ENCODE measurements around the gene DAGLB.
"Not testable (repeated sequence)": the region's sequence is repeated elsewhere in the genome, so short reads cannot be mapped to it uniquely, and the experiment has no call there.

DAGLB gene

GRCh38 chr7:6398943-6399342, 48.8 kb downstream of the DAGLB start:
- DNase-seq (ENCODE audit: low spot score), result no peak

DNA sequence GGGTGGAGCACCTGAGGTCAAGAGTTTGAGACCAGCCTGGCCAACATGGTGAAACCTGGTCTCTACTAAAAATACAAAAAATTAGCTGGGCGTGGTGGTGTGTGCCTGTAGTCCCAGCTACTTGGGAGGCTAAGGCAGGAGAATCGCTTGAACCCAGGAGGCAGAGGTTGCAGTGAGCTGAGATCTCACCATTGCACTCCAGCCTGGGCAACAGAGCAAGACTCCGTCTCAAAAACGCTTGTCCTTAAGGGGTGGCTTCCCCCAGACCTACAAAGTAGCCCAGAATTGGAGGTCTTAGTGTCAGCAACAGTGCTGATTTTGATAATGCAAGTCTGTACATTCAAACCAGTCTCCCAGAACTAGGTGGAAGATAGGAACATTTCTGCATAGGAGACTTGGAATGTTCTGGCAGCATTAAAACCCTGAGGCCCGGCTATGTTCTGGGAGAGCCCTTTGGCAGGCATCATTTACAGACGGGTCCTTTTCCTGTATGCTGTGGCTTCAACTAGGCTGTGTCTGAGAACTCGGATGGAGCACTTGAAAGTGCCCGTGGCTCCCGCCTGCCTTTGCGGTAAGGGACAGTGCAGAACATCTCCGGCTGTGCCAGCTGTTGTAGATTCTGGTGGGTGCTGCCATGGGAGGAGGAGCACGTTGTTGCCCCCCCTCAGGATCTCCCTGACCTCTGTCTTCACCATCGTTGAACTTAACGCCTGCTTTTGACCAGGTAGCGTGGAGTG, 49.8 kb downstream of the DAGLB start:
- not testable (repeated sequence) for DNase-seq (ENCODE audit: low spot score)

GRCh38 chr7:6395898-6396595, 51.7 kb downstream of the DAGLB start:
- no peak for DNase-seq (ENCODE audit: low spot score)

DNA sequence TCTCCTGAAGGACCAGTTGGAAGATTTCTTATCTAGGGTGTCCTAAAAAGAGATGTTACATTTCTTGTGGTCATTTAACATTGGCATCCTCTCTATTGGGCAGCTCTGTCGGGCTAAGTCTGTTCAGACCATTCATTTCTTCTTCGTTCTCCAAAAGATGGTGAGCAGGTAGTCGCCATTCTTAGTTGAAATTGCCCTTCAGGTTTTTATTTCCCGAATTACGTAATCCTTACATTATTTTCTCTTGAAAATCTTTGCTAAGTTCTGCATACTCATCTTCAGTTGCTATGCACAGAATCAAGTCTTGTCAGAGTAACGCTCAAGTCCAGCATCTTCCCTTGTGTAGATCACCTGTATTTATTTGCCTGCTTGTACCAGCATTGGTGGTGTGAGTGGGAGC, 53.6 kb downstream of the DAGLB start:
- DNase-seq (ENCODE audit: low spot score), result no peak

- no peak for DNase-seq (ENCODE audit: low spot score)
Observed at GRCh38 chr7:6393667-6394056, 54.1 kb downstream of the DAGLB start.

GRCh38 chr7:6392712-6393666, 54.8 kb downstream of the DAGLB start:
- no peak for DNase-seq (ENCODE audit: low spot score)

GRCh38 chr7:6389728-6390127, 58.0 kb downstream of the DAGLB start:
- no peak for DNase-seq (ENCODE audit: low spot score)

- no peak for DNase-seq (ENCODE audit: low spot score)
Observed at GRCh38 chr7:6387734-6388294, 59.9 kb downstream of the DAGLB start.

DNA sequence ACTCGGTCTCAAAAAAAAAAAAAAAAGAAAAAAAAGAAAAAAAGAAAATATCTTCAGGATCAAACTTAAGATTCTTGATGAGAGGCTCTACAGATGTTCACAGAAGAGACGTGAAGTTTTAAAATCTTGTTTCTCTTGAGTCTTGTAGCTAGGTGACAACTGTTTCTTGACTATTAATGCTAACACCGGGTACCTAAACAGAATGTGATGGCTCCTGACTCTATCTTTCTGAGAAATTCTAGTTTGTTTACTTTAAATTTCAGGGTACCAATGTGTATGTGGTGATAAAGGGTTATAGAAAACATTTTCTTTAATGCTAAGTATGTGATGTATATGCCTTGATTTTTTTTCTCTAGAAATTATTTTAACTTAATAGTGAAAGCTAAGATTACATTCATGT, 61.0 kb downstream of the DAGLB start:
- DNase-seq (ENCODE audit: low spot score), result no peak

GRCh38 chr7:6385909-6386560, 61.7 kb downstream of the DAGLB start:
- DNase-seq (ENCODE audit: low spot score), result peak; percentile 55

GRCh38 chr7:6385110-6385781, 62.5 kb downstream of the DAGLB start:
- no peak for DNase-seq (ENCODE audit: low spot score)

DNA sequence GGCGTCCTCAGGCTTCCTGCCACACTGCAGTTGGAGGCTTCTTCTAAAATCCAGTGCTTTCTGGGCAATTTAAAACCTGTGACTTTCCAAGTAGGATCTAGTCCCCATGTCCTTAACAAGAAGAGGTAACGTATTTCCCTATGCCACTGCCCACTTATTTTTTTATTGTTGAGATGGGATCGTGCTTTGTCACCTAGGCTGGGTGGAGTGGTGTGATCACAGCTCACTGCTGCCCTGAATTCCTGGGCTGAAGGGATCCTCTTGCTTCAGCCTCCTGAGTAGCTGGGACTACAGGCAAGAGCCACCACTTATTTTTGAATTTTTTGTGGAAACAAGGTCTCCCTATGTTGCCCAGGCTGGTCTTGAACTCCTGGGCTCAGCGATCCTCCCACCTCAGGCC, 63.4 kb downstream of the DAGLB start:
- DNase-seq (ENCODE audit: low spot score), result no peak

DNA sequence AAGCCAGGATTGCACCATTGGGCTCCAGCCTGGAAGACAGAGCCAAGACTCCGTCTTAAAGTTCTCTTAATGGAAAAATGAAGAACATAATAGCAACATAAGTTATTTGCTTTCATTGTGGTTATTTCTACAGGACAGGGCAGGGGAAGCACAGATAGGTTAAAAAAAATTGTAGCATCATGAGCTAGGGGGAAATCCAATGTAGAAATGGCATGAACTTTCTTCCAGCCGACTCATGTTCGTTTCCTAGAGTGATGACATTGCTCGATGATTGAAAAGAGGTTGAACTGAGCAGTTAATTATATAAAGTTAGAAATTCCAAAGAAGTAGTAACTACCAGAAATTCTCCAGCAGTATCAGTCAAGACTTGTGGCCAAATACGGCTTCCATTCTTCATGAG, 64.9 kb downstream of the DAGLB start:
- no peak for DNase-seq (ENCODE audit: low spot score)

- DNase-seq (ENCODE audit: low spot score), result not testable (repeated sequence)
Observed at GRCh38 chr7:6381846-6382245, 65.9 kb downstream of the DAGLB start.

DNA sequence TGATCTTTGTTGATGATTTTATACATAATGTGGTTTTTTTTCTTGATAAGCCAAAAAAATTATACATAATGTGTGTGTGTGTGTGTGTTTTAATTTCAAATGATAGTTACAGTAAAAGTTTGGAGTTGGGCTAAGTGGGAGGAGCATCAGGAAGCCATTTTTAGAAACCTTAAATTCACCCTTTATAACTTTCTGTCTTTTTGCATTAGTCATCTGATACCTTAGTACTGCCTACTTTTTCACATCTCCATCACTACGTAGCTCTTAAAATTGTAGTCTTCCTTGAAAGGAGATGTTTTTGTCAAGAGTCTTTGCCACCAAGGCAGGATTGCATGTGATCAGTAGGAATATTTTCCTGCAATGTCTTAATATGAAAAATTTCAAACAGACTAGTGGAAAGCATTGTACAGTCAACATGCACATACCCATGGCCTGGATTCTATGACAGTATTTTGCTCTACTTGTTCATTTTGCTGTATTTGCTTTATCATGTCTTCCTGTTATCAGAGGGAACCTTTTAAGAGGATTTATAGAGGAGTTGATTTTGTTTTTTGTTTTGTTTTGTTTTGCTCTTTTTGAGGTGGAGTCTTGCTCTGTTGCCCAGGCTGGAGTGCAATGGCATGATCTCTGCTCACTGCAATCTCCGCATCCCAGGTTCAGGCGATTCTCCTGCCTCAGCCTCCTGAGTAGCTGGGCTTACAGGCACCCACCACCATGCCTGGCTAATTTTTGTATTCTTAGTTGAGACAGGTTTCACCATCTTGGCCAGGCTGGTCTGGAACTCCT, 67.3 kb downstream of the DAGLB start:
- DNase-seq (ENCODE audit: low spot score), result no peak

DNA sequence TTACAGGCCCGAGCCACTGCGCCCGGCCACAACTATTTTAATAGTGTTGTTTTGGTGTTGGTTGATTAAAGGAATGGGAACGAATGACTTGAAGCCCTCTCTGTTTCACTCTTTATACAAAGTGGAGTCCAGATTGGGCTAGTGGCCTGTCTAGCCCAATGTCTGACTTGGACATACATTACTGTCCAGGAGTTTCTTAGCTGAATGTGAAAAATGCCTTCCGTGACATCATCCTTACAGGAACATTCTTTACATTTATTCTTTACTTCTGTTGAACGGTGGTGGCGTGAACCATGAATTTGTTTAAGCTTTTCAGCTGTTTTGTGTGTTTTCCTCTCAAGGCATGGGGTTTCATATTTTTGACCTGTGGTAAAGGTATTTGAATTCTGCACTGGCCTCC, 67.9 kb downstream of the DAGLB start:
- DNase-seq (ENCODE audit: low spot score), result no peak

DNA sequence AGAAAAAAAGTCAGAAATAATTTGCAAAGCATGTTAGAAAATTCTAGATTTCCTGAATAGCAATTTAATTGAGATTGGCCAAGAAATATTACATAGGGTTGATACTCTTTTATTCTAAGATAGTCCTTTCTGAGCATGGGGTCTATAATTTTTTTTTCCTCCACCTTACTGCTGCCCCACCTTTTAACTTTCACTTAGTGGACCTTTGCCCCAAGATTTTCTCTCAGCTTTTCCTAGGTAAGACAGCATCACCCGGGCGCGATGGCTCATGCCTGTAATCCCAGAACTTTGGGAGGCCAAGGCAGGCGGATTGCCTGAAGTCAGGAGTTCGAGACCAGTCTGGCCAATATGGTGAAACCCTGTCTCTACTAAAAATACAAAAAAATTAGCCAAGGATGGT, 69.2 kb downstream of the DAGLB start:
- not testable (repeated sequence) for DNase-seq (ENCODE audit: low spot score)

DNA sequence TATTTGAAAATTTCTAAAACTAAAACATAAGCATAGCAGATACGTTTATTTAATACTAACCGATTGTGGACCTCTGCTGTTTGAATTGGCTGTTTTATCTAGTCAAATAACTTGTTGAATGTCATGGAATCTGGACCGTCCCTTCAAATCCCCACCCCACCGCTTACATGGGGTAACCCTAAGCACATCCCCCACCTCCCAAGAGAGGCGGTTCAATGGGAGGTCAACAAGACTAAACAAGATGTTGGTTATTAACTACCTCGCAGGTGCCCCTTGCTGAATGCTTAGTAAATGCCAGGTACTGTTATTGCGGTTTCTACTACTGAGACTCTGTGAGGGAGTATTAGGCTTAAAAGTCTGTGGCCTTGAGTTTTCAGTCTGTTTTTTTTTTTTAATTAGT, 70.9 kb downstream of the DAGLB start:
- DNase-seq (ENCODE audit: low spot score), result no peak

GRCh38 chr7:6375348-6376101, 72.2 kb downstream of the DAGLB start:
- no peak for DNase-seq (ENCODE audit: low spot score)

All from D341Med (cell line).